BLaER1 (cell line): ENCODE data around the gene PLD1.

ENCODE experiments used
- H3K27ac ChIP-seq: shearing (Covaris generic); formaldehyde crosslinking; 2 replicates; pipeline ENCODE4 v1.8.1; 2022
- H3K27me3 ChIP-seq: shearing (Covaris generic); formaldehyde crosslinking; 2 replicates; pipeline ENCODE4 v1.8.1; 2022
- H3K36me3 ChIP-seq: shearing (Covaris generic); formaldehyde crosslinking; 2 replicates; pipeline ENCODE4 v1.8.1; 2022
- H3K4me1 ChIP-seq: shearing (Covaris generic); formaldehyde crosslinking; 2 replicates; pipeline ENCODE4 v1.8.1; 2022
- H3K4me2 ChIP-seq: shearing (Covaris generic); formaldehyde crosslinking; 2 replicates; pipeline ENCODE4 v1.8.1; 2022
- H3K4me3 ChIP-seq: shearing (Covaris generic); formaldehyde crosslinking; 2 replicates; pipeline ENCODE4 v1.8.1; 2022
- H3K9ac ChIP-seq: shearing (Covaris generic); formaldehyde crosslinking; 2 replicates; pipeline ENCODE4 v1.8.1; 2022
- H3K9me3 ChIP-seq: shearing (Covaris generic); formaldehyde crosslinking; 2 replicates; pipeline ENCODE4 v1.8.1; 2022
- H4K20me1 ChIP-seq: shearing (Covaris generic); formaldehyde crosslinking; 2 replicates; pipeline ENCODE4 v1.8.1; 2022
- Cebpa-rat ChIP-seq: shearing (Covaris generic); IDR thresholded peaks from 2 replicates; pipeline ENCODE4 v1.8.1; 2022

Gene PLD1

DNA sequence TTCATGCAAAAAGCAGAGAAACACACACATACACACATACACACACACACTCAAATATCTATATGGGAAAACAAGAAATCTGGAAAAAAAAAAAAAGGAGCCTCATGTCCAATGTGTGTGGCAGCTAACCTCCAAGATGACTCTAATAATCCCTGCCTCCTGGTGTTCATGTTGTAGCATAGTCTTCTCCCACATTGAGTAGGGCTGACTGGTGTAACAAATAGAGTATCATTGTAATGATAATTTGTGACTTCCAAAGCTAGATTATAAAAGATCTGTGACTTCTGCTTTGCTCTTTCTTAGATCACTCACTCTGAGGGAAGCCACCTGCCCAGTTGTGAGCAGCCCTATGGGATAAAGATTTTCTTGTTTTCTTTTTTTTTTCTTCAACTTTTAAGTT is 219.2 kb downstream of the PLD1 start:
- Histone ChIP-seq H3K36me3 (no peaks in the 10 kb centered on the region), H3K9me3 (no peaks in the 10 kb centered on the region), H3K27ac (no peak overlapping the region), H3K4me1 (no peaks in the 10 kb centered on the region), H4K20me1 (no peaks in the 10 kb centered on the region), H3K4me3 (no peak overlapping the region), H3K27me3 (no peaks in the 10 kb centered on the region), H3K4me2 (no peak overlapping the region), H3K9ac (no peak overlapping the region)
- no peak for TF ChIP-seq Cebpa-rat

DNA sequence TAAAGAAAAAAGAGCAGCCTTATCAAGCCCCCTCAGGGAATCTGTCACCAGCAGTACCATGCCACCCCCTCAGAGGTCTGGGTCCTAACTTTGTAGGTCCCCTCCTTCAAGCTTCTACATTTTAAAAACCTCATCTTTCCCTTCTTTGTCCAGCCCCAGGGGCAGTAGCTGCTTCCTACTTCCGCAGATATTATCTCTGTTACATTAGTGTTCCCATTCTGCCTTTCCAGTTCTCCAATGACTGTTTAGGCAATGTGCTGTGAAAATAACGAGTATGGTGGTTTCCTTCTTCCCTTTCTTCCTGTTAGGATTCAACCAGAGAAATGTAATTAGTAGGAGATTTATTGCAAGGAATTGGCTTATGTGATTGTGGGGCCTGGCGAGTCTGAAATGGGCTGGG is 224.0 kb downstream of the PLD1 start:
- TF ChIP-seq Cebpa-rat = no peak
- Histone ChIP-seq H3K27me3 (no peaks in the 10 kb centered on the region), H3K36me3 (no peaks in the 10 kb centered on the region), H3K4me1 (no peaks in the 10 kb centered on the region), H3K27ac (no peak overlapping the region), H3K9me3 (no peaks in the 10 kb centered on the region), H3K4me3 (no peak overlapping the region), H3K4me2 (no peak overlapping the region), H4K20me1 (no peaks in the 10 kb centered on the region), H3K9ac (no peak overlapping the region)

DNA sequence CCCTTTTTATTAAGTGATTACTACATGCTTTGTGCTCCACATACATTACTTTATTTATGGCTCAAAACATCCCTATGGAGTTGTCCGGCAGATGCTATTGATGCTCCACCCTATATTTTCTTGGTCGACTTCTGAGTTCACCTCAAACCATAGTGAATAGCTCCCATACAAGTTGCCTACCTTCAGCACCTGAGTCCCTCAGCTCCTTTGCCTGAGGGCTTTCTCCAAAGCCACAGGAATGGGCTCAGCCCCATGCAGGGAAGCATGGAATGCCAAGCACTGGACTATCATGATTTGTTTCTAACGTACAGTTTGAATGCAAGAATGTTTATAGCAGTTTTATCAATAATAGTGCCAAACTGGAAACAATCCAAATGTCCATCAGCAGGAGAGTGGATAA is 225.2 kb downstream of the PLD1 start:
- TF ChIP-seq Cebpa-rat = no peak
- no peak overlapping the region for H3K9ac ChIP-seq

DNA sequence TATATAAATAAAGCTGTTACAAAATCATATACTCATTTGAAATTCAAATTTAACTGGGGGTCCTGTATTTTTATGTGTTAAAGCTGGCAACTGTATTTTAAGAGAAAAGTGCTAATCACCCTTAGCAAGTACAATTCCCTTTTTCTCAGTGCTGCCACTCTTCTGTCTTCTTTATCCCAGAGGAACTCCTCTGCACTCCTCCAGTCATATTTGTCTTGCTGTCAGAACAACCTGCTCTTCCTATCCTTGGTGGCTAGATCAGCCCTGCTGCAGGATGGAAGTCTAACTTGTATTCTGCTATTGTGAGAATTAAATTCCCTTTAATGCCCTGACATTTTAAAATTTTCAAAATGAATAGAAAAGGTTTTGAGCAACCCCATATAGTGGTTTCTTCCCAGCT is 226.2 kb downstream of the PLD1 start:
- TF ChIP-seq Cebpa-rat = no peak
- no peaks in the 10 kb centered on the region for H3K9me3 ChIP-seq
- no peak overlapping the region for H3K27ac ChIP-seq
- H3K4me2 ChIP-seq = no peak overlapping the region
- no peaks in the 10 kb centered on the region for H3K27me3 ChIP-seq
- H3K4me1 ChIP-seq = no peaks in the 10 kb centered on the region
- no peak overlapping the region for H3K4me3 ChIP-seq
- H3K36me3 ChIP-seq = no peaks in the 10 kb centered on the region
- H3K9ac ChIP-seq = no peak overlapping the region
- H4K20me1 ChIP-seq = no peaks in the 10 kb centered on the region

More for the DNA sequence above, 225.2 kb downstream of the PLD1 start:
- H3K9me3 ChIP-seq = no peaks in the 10 kb centered on the region
- H3K36me3 ChIP-seq = no peaks in the 10 kb centered on the region
- H3K4me3 ChIP-seq = no peak overlapping the region
- H4K20me1 ChIP-seq = no peaks in the 10 kb centered on the region
- no peak overlapping the region for H3K4me2 ChIP-seq
- no peaks in the 10 kb centered on the region for H3K4me1 ChIP-seq
- no peak overlapping the region for H3K27ac ChIP-seq
- no peaks in the 10 kb centered on the region for H3K27me3 ChIP-seq

DNA sequence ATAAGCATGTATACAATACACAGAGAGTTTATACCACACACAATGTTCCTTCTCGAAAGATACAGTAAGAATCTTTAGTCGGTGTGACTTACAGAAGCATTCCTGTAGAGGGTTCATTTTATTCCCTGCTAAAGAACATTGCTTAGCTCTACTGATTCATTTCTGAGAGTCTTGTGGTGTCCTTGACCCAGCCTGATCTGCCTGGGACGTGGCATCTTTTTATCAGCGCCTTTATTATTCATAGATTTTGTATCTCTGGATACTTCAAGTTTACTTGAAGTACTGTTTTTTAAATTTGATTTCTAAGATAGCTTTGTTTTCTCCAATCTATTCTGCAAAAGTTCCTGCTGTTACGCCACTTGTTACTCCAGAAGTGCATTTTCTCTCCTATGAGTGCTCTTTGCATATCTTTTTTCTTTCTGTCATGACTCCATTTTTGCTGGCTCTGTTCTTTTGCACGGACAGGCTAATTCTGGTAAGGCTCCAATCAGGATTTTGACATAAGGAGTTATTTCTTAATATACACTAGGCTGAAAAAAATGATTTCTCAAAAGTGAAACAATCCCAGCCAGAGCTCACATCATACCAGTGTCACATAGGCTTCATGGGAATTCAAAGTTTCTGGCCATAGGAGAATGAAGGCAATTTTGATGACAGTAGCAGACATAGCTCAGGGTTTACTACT is 235.6 kb downstream of the PLD1 start:
- TF ChIP-seq Cebpa-rat = no peak
- H4K20me1 ChIP-seq = no peaks in the 10 kb centered on the region
- no peak overlapping the region for H3K9ac ChIP-seq
- H3K4me3 ChIP-seq = no peak overlapping the region
- no peaks in the 10 kb centered on the region for H3K4me1 ChIP-seq
- H3K36me3 ChIP-seq = no peaks in the 10 kb centered on the region
- H3K27ac ChIP-seq = no peak overlapping the region
- H3K27me3 ChIP-seq = no peaks in the 10 kb centered on the region
- no peak overlapping the region for H3K4me2 ChIP-seq
- no peaks in the 10 kb centered on the region for H3K9me3 ChIP-seq

DNA sequence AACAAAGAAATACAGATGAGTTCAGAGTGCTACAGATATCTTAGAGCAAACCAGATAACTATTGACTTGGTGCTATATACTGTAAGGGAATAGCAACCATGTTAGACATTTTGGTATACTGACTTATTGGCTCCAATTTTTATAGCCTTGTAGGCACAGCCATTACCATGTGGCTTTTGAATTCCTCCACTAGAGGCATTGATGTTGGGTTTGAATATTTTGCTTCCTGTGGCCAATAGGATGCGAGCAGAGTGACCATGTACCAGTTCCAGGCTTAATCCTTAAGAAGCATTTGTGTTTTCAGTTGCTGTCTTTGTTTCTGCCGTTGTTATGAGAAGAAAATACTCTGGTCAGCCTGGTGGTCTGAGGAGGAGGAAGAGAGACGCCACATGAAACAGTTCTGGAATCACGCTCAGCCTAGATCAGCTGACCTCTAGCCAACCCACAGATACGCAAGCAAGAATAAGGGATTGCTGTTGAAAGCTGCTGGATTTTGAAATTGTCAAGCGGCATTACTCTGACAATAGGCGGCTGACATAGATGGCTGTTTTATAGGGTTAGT is 240.6 kb downstream of the PLD1 start:
- H3K4me1 ChIP-seq = no peaks in the 10 kb centered on the region
- no peaks in the 10 kb centered on the region for H4K20me1 ChIP-seq
- H3K27me3 ChIP-seq = no peaks in the 10 kb centered on the region
- H3K9ac ChIP-seq = no peak overlapping the region
- H3K9me3 ChIP-seq = no peaks in the 10 kb centered on the region
- H3K4me2 ChIP-seq = no peak overlapping the region
- no peaks in the 10 kb centered on the region for H3K36me3 ChIP-seq
- H3K4me3 ChIP-seq = no peak overlapping the region
- no peak for TF ChIP-seq Cebpa-rat
- H3K27ac ChIP-seq = no peak overlapping the region

DNA sequence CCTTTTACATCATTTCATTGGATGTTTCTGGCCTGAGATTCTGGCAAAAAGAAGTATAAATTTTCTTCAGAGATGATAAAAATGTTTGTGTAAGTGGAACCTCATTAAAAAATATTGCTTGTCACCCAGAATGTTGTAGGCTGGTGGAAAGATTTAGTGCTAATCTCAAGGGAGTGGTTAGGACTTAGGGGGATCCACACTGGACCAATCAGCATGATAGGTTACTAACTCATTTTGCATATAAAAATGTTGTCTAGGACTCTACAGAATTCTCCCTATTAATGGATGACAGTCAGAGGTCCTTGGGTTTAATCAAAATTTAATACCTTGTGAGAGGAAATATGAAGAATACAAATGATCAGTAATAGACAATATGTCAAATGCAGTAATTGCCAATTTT is 241.5 kb downstream of the PLD1 start:
- Histone ChIP-seq H3K36me3 (no peaks in the 10 kb centered on the region), H3K9ac (no peak overlapping the region), H3K4me2 (no peak overlapping the region), H3K27ac (no peak overlapping the region), H3K4me1 (no peaks in the 10 kb centered on the region), H4K20me1 (no peaks in the 10 kb centered on the region), H3K4me3 (no peak overlapping the region), H3K9me3 (no peaks in the 10 kb centered on the region), H3K27me3 (no peaks in the 10 kb centered on the region)
- no peak for TF ChIP-seq Cebpa-rat

DNA sequence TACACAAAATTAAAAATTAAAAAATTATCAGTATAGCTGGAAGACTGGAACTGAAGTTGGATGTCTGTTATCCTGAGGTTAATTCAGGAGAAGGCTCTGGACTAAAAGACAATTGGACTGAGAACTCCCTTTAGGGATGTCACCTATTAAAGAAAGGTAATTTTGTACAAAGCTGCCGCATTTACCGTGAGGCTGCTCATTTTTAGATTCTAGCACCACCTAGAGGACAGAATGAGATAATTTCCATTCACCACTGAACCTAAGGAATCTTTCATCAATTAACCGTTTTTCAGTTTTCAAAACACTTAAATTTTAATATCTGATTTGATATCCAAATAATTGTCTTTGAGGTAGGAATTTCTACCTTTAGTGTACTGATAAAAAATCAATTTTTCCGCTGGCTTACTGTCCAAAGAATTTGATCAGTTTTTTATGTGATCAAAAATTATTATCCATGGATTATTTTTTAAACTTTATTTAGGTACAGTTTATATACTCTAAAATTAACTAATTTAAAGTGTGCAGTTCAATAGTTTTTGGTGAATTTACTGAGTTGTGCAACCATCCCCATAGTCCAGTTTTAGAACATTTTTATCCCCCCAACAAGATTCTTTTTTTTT is 243.4 kb downstream of the PLD1 start:
- no peaks in the 10 kb centered on the region for H3K9me3 ChIP-seq
- TF ChIP-seq Cebpa-rat = no peak
- no peak overlapping the region for H3K9ac ChIP-seq
- no peaks in the 10 kb centered on the region for H3K4me1 ChIP-seq
- no peaks in the 10 kb centered on the region for H3K36me3 ChIP-seq
- no peak overlapping the region for H3K27ac ChIP-seq
- no peak overlapping the region for H3K4me3 ChIP-seq
- H3K27me3 ChIP-seq = no peaks in the 10 kb centered on the region
- no peaks in the 10 kb centered on the region for H4K20me1 ChIP-seq
- no peak overlapping the region for H3K4me2 ChIP-seq

DNA sequence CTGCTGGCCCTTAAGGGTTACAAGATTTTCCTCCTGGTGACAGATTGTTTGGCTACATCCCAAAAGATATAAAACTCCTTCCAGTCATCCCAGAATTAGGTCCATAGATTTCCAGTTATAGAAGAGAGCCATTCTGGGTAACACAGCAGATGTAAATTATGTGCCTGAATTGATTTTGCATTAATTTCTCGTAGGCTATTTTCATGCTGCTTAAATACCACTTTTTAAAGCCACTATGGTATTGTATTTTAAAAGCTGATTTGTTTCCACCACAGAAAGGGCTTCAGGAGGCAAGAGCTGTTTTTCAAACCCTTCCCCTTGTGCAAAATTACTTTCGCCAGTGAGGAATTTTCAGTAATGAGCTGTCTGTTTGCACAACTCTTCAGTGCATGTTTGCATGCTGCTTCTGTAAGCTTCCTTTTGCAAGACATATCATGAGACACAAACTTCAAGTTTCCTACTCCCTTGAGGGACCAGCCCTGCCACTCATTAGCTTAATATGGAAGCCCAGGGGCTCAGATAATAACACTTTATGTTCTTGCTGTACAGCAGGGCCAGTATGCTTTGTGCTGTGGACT is 244.7 kb downstream of the PLD1 start:
- TF ChIP-seq Cebpa-rat = no peak
- Histone ChIP-seq H3K9me3 (no peaks in the 10 kb centered on the region), H3K27ac (no peak overlapping the region), H3K27me3 (no peaks in the 10 kb centered on the region), H3K4me1 (no peaks in the 10 kb centered on the region), H4K20me1 (no peaks in the 10 kb centered on the region), H3K4me2 (no peak overlapping the region), H3K36me3 (no peaks in the 10 kb centered on the region), H3K4me3 (no peak overlapping the region), H3K9ac (no peak overlapping the region)

DNA sequence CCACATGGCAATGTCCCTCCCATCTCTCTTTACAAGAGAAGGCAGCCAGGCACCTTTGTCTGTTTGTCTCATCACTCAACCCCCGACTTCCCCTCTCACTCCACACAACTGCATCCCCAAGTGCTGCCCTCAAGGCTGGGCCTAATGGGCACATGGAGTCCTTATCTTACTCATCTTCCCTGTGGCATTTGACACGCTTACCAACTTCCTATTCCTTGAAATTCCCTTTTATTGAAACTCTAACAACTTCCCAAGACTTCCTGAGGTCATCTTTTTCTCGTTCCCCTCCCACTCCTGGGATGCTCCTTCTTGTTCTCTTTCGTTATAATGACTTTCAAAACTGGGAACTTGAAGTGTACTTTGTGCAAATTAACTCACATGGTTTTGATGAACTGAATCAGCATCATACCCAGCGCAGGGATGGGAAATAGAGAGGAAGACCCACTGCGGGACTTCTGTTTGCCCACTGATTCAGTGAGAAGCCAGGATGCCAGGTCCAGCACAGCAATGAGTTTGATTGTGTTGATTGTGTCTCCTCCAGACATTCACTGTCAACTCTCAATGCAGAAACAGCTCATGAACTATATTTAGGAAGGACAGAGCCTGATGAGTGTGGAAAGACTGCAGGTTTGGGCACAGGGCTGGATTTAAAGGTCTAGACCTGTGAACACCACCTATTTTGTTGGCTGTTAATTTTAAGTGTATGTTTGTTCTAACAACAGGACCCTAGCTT is 245.4 kb downstream of the PLD1 start:
- TF ChIP-seq Cebpa-rat = no peak
- Histone ChIP-seq H3K36me3 (no peaks in the 10 kb centered on the region), H3K9ac (no peak overlapping the region), H4K20me1 (no peaks in the 10 kb centered on the region), H3K27me3 (no peaks in the 10 kb centered on the region), H3K4me1 (no peaks in the 10 kb centered on the region), H3K4me2 (no peak overlapping the region), H3K4me3 (no peak overlapping the region), H3K9me3 (no peaks in the 10 kb centered on the region), H3K27ac (no peak overlapping the region)
